ENCODE data around the gene CIITA. TPM values are rescaled to one million over a fixed set of nuclear protein-coding genes. Genes with fewer than 3 reads are reported as not detected.

Gene CIITA
- total and polyA plus RNA-seq, 8 donors: 1.8 to 39.7 (median 5.4) TPM

DNA sequence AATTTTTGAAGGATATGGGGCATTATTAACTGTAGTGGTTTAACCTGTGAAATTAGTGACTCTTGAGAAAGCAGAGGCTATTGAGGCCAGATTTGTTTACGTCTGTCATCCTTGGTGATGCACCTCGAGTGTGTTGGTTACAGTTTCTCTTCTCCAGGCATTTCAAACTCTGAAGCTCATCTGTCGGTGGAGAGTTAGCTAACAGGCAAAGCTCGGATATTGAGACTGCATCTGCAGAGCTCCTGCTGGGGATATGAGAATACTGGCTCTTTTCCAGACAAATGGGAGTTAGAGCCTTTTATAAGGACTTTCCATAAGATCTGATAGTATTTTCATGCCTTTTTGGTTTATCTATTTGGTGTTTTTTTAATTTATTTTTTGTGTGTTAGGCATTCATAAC lies 74.0 kb downstream of the CIITA start:
- TF ChIP-seq, protein P1, sequence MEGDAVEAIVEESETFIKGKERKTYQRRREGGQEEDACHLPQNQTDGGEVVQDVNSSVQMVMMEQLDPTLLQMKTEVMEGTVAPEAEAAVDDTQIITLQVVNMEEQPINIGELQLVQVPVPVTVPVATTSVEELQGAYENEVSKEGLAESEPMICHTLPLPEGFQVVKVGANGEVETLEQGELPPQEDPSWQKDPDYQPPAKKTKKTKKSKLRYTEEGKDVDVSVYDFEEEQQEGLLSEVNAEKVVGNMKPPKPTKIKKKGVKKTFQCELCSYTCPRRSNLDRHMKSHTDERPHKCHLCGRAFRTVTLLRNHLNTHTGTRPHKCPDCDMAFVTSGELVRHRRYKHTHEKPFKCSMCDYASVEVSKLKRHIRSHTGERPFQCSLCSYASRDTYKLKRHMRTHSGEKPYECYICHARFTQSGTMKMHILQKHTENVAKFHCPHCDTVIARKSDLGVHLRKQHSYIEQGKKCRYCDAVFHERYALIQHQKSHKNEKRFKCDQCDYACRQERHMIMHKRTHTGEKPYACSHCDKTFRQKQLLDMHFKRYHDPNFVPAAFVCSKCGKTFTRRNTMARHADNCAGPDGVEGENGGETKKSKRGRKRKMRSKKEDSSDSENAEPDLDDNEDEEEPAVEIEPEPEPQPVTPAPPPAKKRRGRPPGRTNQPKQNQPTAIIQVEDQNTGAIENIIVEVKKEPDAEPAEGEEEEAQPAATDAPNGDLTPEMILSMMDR (IDR thresholded peaks at IDR 0.05): no peak
- intact Hi-C loops (cut with DNase I): no loop called here
- Histone ChIP-seq H3K4me1 (peaks cover 0 to 3% (median 0%) of the 10 kb centered on the region in 3 donors), H3K27me3 (no peaks in the 10 kb centered on the region), H3K4me3 (no peak overlapping the region), H3K36me3 (no peaks in the 10 kb centered on the region), H3K9me3 (no peaks in the 10 kb centered on the region), H3K27ac (no peak overlapping the region)
- no peak for FAIRE-seq
- no peak for DNase-seq
- 59 to 69% methylated on average over 4 of the region's 4 CpGs for WGBS, 2 donors
- no peak for ATAC-seq

DNA sequence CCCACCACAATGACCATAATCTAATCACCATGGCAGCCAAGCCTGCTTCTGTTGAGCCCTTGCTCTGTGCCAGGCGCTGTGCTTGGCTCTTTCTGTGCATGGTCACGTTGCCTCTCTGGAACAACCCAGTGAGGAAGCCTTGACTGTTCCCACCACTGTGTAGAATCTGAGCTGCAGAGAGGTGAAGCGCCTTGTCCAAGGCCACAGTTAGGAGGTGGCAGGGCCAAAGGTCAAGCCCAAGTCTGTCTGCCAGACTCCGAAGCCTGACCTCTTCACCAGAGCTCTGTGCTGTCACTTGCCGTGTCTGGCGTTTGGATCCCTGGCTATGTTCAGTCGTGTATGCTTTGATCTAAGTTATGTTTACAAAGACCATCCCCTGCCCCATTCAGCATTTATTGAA lies 77.9 kb downstream of the CIITA start:
- TF ChIP-seq, protein P1 (IDR thresholded peaks at IDR 0.05): no peak
- intact Hi-C loops (cut with DNase I): no loop called here
- Histone ChIP-seq H3K36me3 (no peaks in the 10 kb centered on the region), H3K27me3 (no peaks in the 10 kb centered on the region), H3K4me3 (no peak overlapping the region), H3K27ac (no peak overlapping the region), H3K9me3 (no peaks in the 10 kb centered on the region), H3K4me1 (no peaks in the 10 kb centered on the region)
- DNase-seq: no peak
- no peak for FAIRE-seq
- WGBS, 2 donors: 70 to 77% methylated on average over 7 of the region's 7 CpGs
- ATAC-seq: no peak

DNA sequence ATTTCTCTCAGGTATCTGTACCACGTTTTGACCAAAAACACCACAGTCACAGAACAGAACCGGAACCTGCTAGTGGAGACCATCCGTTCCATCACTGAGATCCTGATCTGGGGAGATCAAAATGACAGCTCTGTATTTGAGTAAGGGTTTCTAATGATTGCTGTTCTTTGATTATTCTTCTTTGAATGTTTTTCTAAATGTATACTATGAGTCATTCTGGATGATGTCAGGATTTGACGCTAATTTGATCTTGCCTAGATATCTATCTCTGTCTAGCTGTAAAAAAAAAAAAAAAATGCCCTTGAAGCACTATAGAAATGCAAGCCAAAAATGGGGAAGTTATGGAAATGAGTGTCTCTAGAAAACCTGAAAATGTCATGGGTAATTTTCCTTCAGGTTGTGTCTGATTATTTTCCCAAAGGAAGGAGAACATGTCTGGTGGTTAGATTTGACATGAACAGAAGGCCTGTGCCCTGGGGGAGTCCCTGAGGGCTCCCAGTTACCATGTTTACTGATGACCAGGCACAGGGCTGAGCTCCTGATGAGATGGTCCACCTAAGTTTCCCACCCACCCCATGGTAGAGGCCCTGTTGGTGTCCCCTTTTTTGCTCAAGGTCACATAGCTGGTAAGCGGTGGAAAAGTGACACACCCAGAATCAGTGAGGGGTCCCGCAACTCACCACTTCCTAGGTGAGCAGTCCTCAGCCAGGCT lies 80.9 kb downstream of the CIITA start:
- TF ChIP-seq, protein P1 (IDR thresholded peaks at IDR 0.05): no peak
- intact Hi-C loops (cut with DNase I): no loop called here
- Histone ChIP-seq H3K36me3 (no peaks in the 10 kb centered on the region), H3K27me3 (no peaks in the 10 kb centered on the region), H3K4me3 (no peak overlapping the region), H3K9me3 (no peaks in the 10 kb centered on the region), H3K27ac (no peak overlapping the region), H3K4me1 (no peaks in the 10 kb centered on the region)
- no peak for FAIRE-seq
- DNase-seq: no peak
- 79 to 82% methylated on average over 6 of the region's 6 CpGs for WGBS, 2 donors
- no peak for ATAC-seq

DNA sequence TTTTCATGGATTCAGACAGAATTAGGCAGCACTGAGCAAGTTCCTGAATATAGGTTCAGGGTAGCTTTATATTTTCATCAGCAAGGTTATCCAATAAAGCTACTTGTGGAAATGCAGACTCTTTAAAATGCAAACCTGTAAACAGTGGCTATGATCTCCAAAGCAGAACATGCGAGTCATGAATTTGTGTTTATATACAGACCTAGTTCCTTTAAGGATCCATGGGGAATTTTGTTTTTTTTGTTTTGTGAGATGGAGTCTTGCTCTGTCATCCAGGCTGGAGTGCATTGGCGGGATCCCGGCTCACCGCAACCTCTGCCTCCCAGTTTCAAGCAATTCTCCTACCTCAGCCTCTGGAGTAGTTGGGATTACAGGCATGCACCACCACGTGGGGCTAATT lies 82.2 kb downstream of the CIITA start:
- no peak for FAIRE-seq
- intact Hi-C loops (cut with DNase I): no loop called here

DNA sequence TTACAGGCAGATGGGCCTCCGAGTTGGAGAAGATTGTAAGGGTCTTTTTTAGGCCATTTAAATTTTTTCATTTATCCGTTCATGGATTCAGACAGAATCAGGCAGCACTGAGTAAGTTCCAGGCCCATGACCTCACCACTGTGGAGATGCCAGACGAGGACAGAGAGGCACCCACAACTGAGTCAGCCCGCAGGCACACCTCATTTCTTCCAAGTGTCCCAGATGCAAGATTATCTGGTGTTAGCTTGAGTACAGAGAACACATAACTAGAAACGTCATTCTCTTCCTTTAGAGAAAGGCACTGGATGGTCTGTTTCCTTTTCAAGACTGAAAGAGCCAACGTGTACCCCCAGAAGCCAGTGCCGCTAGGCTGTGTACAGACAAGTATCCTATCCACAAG lies 84.2 kb downstream of the CIITA start:
- Histone ChIP-seq H3K9me3 (no peaks in the 10 kb centered on the region), H3K27ac (no peak overlapping the region), H3K4me1 (no peaks in the 10 kb centered on the region), H3K36me3 (no peaks in the 10 kb centered on the region), H3K27me3 (no peaks in the 10 kb centered on the region), H3K4me3 (no peak overlapping the region)
- ATAC-seq (no peak), FAIRE-seq (no peak), DNase-seq (no peak)
- intact Hi-C loops (cut with DNase I): no loop called here
- TF ChIP-seq, protein P1 (IDR thresholded peaks at IDR 0.05): no peak
- 76 to 81% methylated on average over 7 of the region's 7 CpGs for WGBS, 2 donors

More for the DNA sequence above, 82.2 kb downstream of the CIITA start:
- no peak for DNase-seq
- Histone ChIP-seq H3K9me3 (no peaks in the 10 kb centered on the region), H3K27me3 (no peaks in the 10 kb centered on the region), H3K4me3 (no peak overlapping the region), H3K36me3 (no peaks in the 10 kb centered on the region), H3K27ac (no peak overlapping the region), H3K4me1 (no peaks in the 10 kb centered on the region)
- ATAC-seq: no peak
- WGBS, 2 donors: 89 to 94% methylated on average over 5 of the region's 5 CpGs
- TF ChIP-seq, protein P1 (IDR thresholded peaks at IDR 0.05): no peak

Measured in pancreas (tissue), 10 donors.